Bronchial epithelial cell (primary cell): ENCODE data around the gene DHX58. TPM values are rescaled to one million over a fixed set of nuclear protein-coding genes. Genes with fewer than 3 reads are reported as not detected.

Experiments used
- DNase-seq: peaks from one replicate; pipeline ENCODE4 v3.0.0-alpha.2; 2010; ENCODE audit warnings: low read depth
- FAIRE-seq: peaks from 2 replicates; lab custom pipeline; 2011; peaks lifted over from hg19 to GRCh38; lab: Jason Lieb, UNC
- H3K27me3 ChIP-seq: 2 replicates; pipeline ENCODE4 v1.5.1; 2011; ENCODE audit warnings: low read length; ENCODE audit not compliant: control insufficient read depth, insufficient read depth
- H3K36me3 ChIP-seq: 2 replicates; pipeline ENCODE4 v1.5.1; 2011; ENCODE audit warnings: low read length; ENCODE audit not compliant: control insufficient read depth, insufficient read depth
- H3K4me3 ChIP-seq: 2 replicates; pipeline ENCODE4 v1.5.1; 2011; ENCODE audit warnings: mild to moderate bottlenecking, low read depth, low read length, control low read depth
- CTCF ChIP-seq: IDR thresholded peaks from 2 replicates; pipeline ENCODE4 v1.5.1; 2011; ENCODE audit warnings: mild to moderate bottlenecking, moderate library complexity, low read length, control low read depth, inconsistent platforms; ENCODE audit not compliant: insufficient read depth, severe bottlenecking
- total RNA-seq: library from RNA; depleted of rRNA; stranded (reverse); fragments of >200 nt; gene quantifications from 2 replicates; pipeline ENCODE4 v1.2.1, GENCODE V29; 2014

DHX58 gene
- total RNA-seq, 1 donor from 2014 or later: 5.0 TPM

DNA sequence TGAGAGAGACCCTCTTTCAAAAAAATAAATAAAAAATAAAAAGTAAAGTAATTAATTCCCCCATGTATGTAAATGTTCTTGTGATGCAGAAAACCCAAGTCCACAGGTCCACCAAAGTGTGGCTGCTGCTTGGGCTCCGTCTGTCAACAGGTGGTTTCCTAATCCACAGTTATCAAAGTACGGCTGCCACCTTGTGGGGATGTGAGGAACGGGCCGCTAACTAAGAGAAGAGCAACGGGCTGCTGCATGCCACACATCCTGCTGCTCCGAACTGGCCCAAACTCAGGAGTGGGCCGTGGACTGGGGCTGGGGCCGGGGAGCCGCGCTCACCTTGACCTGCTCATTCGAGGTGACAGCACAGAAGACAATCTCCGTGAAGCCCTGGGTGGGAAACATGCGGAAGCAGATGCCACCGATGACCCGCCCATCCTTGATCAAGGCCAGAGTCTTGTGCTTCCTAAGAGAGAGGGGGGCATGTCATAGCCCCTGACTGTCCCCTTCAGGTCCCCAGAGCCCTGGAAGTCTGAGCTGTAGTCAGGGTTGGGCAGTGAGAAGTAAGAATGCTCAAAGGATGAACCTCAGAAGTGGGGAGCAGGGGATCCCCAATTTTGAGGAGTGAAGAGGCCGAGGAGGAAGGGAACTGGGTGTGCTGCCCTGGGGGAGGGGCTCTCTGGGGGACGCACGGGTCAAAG is 4.3 kb upstream of the DHX58 start:
- Histone ChIP-seq H3K36me3 (peaks cover 31% of the 10 kb centered on the region), H3K27me3 (no peaks in the 10 kb centered on the region), H3K4me3 (no peak overlapping the region)
- peak; percentile 80 for TF ChIP-seq CTCF
- DNase-seq: peak; percentile 61
- no peak for FAIRE-seq

GRCh38 chr17:42114118-42114517 is 1.6 kb upstream of the DHX58 start:
- DNase-seq (no peak), FAIRE-seq (no peak)
- Histone ChIP-seq H3K27me3 (no peaks in the 10 kb centered on the region), H3K4me3 (no peak overlapping the region), H3K36me3 (peaks cover 29% of the 10 kb centered on the region)
- TF ChIP-seq CTCF: no peak

GRCh38 chr17:42113293-42114069 is 967 bp upstream of the DHX58 start:
- Histone ChIP-seq H3K27me3 (no peaks in the 10 kb centered on the region), H3K4me3 (no peak overlapping the region), H3K36me3 (peaks cover 25% of the 10 kb centered on the region)
- DNase-seq (no peak), FAIRE-seq (no peak)
- TF ChIP-seq CTCF: no peak

DNA sequence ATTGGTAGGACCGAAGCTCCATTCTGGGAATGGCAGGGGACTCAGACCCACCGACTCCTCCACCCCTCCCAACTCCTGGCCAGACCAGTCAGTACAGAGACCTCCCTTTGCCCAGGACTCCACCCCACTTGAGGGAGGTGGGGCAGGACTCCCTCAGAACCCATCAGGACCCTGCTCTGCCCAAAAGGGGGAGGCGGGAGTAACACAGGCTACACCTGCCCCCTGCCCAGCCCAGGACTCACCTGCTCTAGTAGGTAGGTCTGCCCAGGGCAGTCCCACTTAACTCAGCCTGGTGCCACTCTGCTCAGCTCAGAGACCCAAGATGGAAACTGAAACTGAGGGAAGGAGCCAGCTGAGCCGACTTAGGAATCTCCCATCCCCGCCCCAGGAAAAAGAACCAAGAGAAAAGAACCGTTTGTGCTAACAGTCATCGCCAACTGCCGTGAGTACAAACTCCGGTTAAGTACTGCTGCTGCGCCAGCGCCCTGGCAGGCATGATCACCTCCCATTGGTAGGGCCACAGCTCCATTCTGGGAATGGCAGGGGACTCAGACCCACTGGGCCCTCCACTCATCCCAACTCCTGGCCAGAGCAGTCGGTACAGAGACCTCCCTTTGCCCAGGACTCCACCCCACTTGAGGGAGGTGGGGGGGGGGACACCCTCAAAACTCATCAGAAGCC is 503 bp downstream of the DHX58 start:
- H3K4me3 ChIP-seq: peak overlapping the region; percentile 47
- no peak for FAIRE-seq
- no peak for TF ChIP-seq CTCF
- H3K27me3 ChIP-seq: no peaks in the 10 kb centered on the region
- H3K36me3 ChIP-seq: peaks cover 14% of the 10 kb centered on the region
- DNase-seq: peak; percentile 38

GRCh38 chr17:42111265-42111636 is 1.3 kb downstream of the DHX58 start:
- Histone ChIP-seq H3K27me3 (no peaks in the 10 kb centered on the region), H3K4me3 (no peak overlapping the region), H3K36me3 (peaks cover 13% of the 10 kb centered on the region)
- DNase-seq (no peak), FAIRE-seq (no peak)
- TF ChIP-seq CTCF: no peak
